NB4 (cell line): ENCODE data around the gene PDXK.

ENCODE experiments used
- DNase-seq: peaks from one replicate; pipeline ENCODE4 v3.0.0; 2010; ENCODE audit warnings: low read depth
- H3K4me3 ChIP-seq: one replicate; pipeline ENCODE4 v1.5.1; 2011; ENCODE audit warnings: mild to moderate bottlenecking, low read depth, low read length, moderate library complexity
- MYC ChIP-seq: IDR thresholded peaks from 2 replicates; pipeline ENCODE4 v1.6.1; 2011; ENCODE audit warnings: low read depth, low read length
- POLR2A ChIP-seq: IDR thresholded peaks from 2 replicates; pipeline ENCODE4 v1.6.1; 2011; ENCODE audit warnings: mild to moderate bottlenecking; ENCODE audit not compliant: insufficient read length; ENCODE audit errors: extremely low read depth
- TF ChIP-seq, protein P1 (sequence below): IDR thresholded peaks from one replicate; pipeline ENCODE4 v1.5.1; 2012; ENCODE audit warnings: low read depth, low read length
- TF ChIP-seq, protein P2 (sequence below): IDR thresholded peaks from 2 replicates; pipeline ENCODE4 v1.6.1; 2011; ENCODE audit warnings: low read depth, low read length

PDXK gene

GRCh38 chr21:43810505-43811261 lies 91.8 kb downstream of the PDXK start:
- TF ChIP-seq, protein P1, sequence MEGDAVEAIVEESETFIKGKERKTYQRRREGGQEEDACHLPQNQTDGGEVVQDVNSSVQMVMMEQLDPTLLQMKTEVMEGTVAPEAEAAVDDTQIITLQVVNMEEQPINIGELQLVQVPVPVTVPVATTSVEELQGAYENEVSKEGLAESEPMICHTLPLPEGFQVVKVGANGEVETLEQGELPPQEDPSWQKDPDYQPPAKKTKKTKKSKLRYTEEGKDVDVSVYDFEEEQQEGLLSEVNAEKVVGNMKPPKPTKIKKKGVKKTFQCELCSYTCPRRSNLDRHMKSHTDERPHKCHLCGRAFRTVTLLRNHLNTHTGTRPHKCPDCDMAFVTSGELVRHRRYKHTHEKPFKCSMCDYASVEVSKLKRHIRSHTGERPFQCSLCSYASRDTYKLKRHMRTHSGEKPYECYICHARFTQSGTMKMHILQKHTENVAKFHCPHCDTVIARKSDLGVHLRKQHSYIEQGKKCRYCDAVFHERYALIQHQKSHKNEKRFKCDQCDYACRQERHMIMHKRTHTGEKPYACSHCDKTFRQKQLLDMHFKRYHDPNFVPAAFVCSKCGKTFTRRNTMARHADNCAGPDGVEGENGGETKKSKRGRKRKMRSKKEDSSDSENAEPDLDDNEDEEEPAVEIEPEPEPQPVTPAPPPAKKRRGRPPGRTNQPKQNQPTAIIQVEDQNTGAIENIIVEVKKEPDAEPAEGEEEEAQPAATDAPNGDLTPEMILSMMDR = peak; percentile 85
- TF ChIP-seq, protein P2, sequence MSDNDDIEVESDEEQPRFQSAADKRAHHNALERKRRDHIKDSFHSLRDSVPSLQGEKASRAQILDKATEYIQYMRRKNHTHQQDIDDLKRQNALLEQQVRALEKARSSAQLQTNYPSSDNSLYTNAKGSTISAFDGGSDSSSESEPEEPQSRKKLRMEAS = peak; percentile 72
- TF ChIP-seq POLR2A = peak; percentile 15
- peak; percentile 56; the same call in 1 of the 2 replicates for TF ChIP-seq MYC
- H3K4me3 ChIP-seq = no peak overlapping the region
- peak; percentile 88 for DNase-seq

- no peak overlapping the region for H3K4me3 ChIP-seq
- peak; percentile 54 for DNase-seq
- TF ChIP-seq POLR2A = no peak
- TF ChIP-seq, protein P1 = no peak
- TF ChIP-seq, protein P2 = no peak
- no peak for TF ChIP-seq MYC
Measured at GRCh38 chr21:43811262-43812105, 92.6 kb downstream of the PDXK start.
